GM18951 (cell line): Measurements from ENCODE around the gene PLS3.

Experiments used
- POLR2A ChIP-seq: IDR thresholded peaks from 4 replicates; pipeline ENCODE4 v1.6.1; 2011; ENCODE audit warnings: mild to moderate bottlenecking; ENCODE audit not compliant: insufficient read length, insufficient read depth; ENCODE audit errors: extremely low read depth
- in situ Hi-C: fragments of 300-500 bp; cut with MboI; formaldehyde crosslinking; loops from one replicate; pipeline ENCODE4 v1.12.0; 2022; ENCODE audit warnings: low sequenced_read_pairs, mixed read lengths, inconsistent platforms; ENCODE audit not compliant: unreplicated experiment

Gene PLS3

GRCh38 chrX:115642895-115643530, 82.0 kb downstream of the PLS3 start:
- no peak for TF ChIP-seq POLR2A
- in situ Hi-C loops, result loop anchor here (10.0 kb wide), 1 partner anchor 308 kb away; no protein-coding TSS in a partner anchor

GRCh38 chrX:115644397-115644796, 83.4 kb downstream of the PLS3 start:
- in situ Hi-C loops, result loop anchor here (10.0 kb wide), 1 partner anchor 310 kb away; no protein-coding TSS in a partner anchor

GRCh38 chrX:115649461-115650063, 88.6 kb downstream of the PLS3 start:
- no peak for TF ChIP-seq POLR2A
- in situ Hi-C loops, result loop anchor here (10.0 kb wide), 1 partner anchor 315 kb away; no protein-coding TSS in a partner anchor

GRCh38 chrX:115650449-115650848, 89.5 kb downstream of the PLS3 start:
- no peak for TF ChIP-seq POLR2A
- in situ Hi-C loops, result no loop called here

- in situ Hi-C loops, result no loop called here
- TF ChIP-seq POLR2A, result no peak
These were observed 89.9 kb downstream of the PLS3 start for GRCh38 chrX:115650916-115651315.

GRCh38 chrX:115652221-115652620, 91.2 kb downstream of the PLS3 start:
- in situ Hi-C loops, result no loop called here
- TF ChIP-seq POLR2A, result no peak

- TF ChIP-seq POLR2A, result no peak
- in situ Hi-C loops, result no loop called here
These were observed 104.1 kb downstream of the PLS3 start for GRCh38 chrX:115665122-115665521.

GRCh38 chrX:115679460-115679859, 118.5 kb downstream of the PLS3 start:
- no peak for TF ChIP-seq POLR2A
- in situ Hi-C loops, result no loop called here

GRCh38 chrX:115687595-115687994, 126.6 kb downstream of the PLS3 start:
- TF ChIP-seq POLR2A, result no peak
- in situ Hi-C loops, result no loop called here

GRCh38 chrX:115689931-115690330, 129.0 kb downstream of the PLS3 start:
- in situ Hi-C loops, result no loop called here
- TF ChIP-seq POLR2A, result no peak

GRCh38 chrX:115690511-115691216, 129.7 kb downstream of the PLS3 start:
- in situ Hi-C loops, result no loop called here
- TF ChIP-seq POLR2A, result no peak

- no peak for TF ChIP-seq POLR2A
- in situ Hi-C loops, result no loop called here
These were observed 132.5 kb downstream of the PLS3 start for GRCh38 chrX:115693476-115693875.

- TF ChIP-seq POLR2A, result no peak
- in situ Hi-C loops, result no loop called here
These were observed 133.1 kb downstream of the PLS3 start for GRCh38 chrX:115694028-115694427.

GRCh38 chrX:115696039-115696438, 135.1 kb downstream of the PLS3 start:
- in situ Hi-C loops, result no loop called here
- no peak for TF ChIP-seq POLR2A

GRCh38 chrX:115696939-115697338, 136.0 kb downstream of the PLS3 start:
- no peak for TF ChIP-seq POLR2A
- in situ Hi-C loops, result no loop called here
